GM19455 (cell line): ENCODE results near the gene ZNF638.
"Not testable (repeated sequence)": the region's sequence is repeated elsewhere in the genome, so short reads cannot be mapped to it uniquely, and the experiment has no call there.

ENCODE experiments used
- ATAC-seq: cut with Tn5 transposase; IDR thresholded peaks from one replicate; pipeline ENCODE4 v1.9.1; 2021; ENCODE audit not compliant: unreplicated experiment

ZNF638 gene

GRCh38 chr2:71331581-71332434 lies at the start of gene ZNF638:
Gene ZNF638 (plus strand): TSS chr2:71331782. CDS start chr2:71348955, 17,173 bp downstream.
- peak; percentile 95 for ATAC-seq

GRCh38 chr2:71281950-71282349 lies 49.6 kb upstream of the ZNF638 start:
- no peak for ATAC-seq

GRCh38 chr2:71282493-71282892 lies 49.1 kb upstream of the ZNF638 start:
- ATAC-seq: no peak

GRCh38 chr2:71283131-71283530 lies 48.5 kb upstream of the ZNF638 start:
- no peak for ATAC-seq

GRCh38 chr2:71285706-71286105 lies 45.9 kb upstream of the ZNF638 start:
- no peak for ATAC-seq

GRCh38 chr2:71291398-71291797 lies 40.2 kb upstream of the ZNF638 start:
- ATAC-seq: no peak

- ATAC-seq: no peak
Observed at GRCh38 chr2:71292159-71292558, 39.4 kb upstream of the ZNF638 start.

- no peak for ATAC-seq
Observed at GRCh38 chr2:71298914-71299313, 32.7 kb upstream of the ZNF638 start.

- ATAC-seq: no peak
Observed at GRCh38 chr2:71299507-71299906, 32.1 kb upstream of the ZNF638 start.

- no peak for ATAC-seq
Observed at GRCh38 chr2:71303849-71304248, 27.7 kb upstream of the ZNF638 start.

GRCh38 chr2:71306762-71307161 lies 24.8 kb upstream of the ZNF638 start:
- no peak for ATAC-seq

GRCh38 chr2:71313016-71313766 lies 18.4 kb upstream of the ZNF638 start:
- ATAC-seq: no peak

GRCh38 chr2:71317060-71317459 lies 14.5 kb upstream of the ZNF638 start:
- ATAC-seq: no peak

- not testable (repeated sequence) for ATAC-seq
Observed at GRCh38 chr2:71317900-71318299, 13.7 kb upstream of the ZNF638 start.

GRCh38 chr2:71323386-71323785 lies 8.2 kb upstream of the ZNF638 start:
- no peak for ATAC-seq

- no peak for ATAC-seq
Observed at GRCh38 chr2:71326968-71327367, 4.6 kb upstream of the ZNF638 start.

GRCh38 chr2:71327916-71328315 lies 3.7 kb upstream of the ZNF638 start:
- no peak for ATAC-seq

- no peak for ATAC-seq
Observed at GRCh38 chr2:71330155-71330554, 1.4 kb upstream of the ZNF638 start.

GRCh38 chr2:71330585-71331330 lies 824 bp upstream of the ZNF638 start:
- no peak for ATAC-seq

GRCh38 chr2:71331331-71331580 lies 326 bp upstream of the ZNF638 start:
- peak; percentile 10 for ATAC-seq

- ATAC-seq: no peak
Observed at GRCh38 chr2:71332435-71332796, 834 bp downstream of the ZNF638 start.

GRCh38 chr2:71333619-71334018 lies 2.0 kb downstream of the ZNF638 start:
- ATAC-seq: no peak
